H1 (cell line): ENCODE results near the gene LRRC56. TPM values are rescaled to one million over a fixed set of nuclear protein-coding genes. Genes with fewer than 3 reads are reported as not detected.

ENCODE experiments used
- EP300 ChIP-seq, 2 experiments: IDR thresholded peaks; 1 replicate in 1 of 2; 2 replicates in 1 of 2; pipeline ENCODE4 v1.6.1; 2011 to 2012; ENCODE audit warnings: low read depth in 2 of 2, low read length in 2 of 2, mild to moderate bottlenecking in 2 of 2, borderline replicate concordance in 1 of 2, inconsistent platforms in 1 of 2, moderate library complexity in 1 of 2
- GABPA ChIP-seq: IDR thresholded peaks from 2 replicates; pipeline ENCODE4 v1.6.1; 2011; ENCODE audit warnings: mild to moderate bottlenecking, low read length, moderate library complexity, borderline replicate concordance; ENCODE audit not compliant: insufficient read depth
- NRF1 ChIP-seq: IDR thresholded peaks from 2 replicates; pipeline ENCODE4 v1.6.1; 2011; ENCODE audit warnings: mild to moderate bottlenecking, low read depth, low read length, improper control_type of control experiment
- POLR2AphosphoS5 ChIP-seq: IDR thresholded peaks from 2 replicates; pipeline ENCODE4 v1.6.1; 2011; ENCODE audit warnings: low read depth, low read length
- SIN3A ChIP-seq, 2 experiments: IDR thresholded peaks in 1 of 2; conservative IDR thresholded peaks in 1 of 2; 2 replicates each; pipeline ENCODE4 v1.6.1; 2011 to 2012; ENCODE audit warnings: low read length in 2 of 2, improper control_type of control experiment in 1 of 2, low read depth in 1 of 2, mild to moderate bottlenecking in 1 of 2
- SUZ12 ChIP-seq: fragments of 200-600 bp; sonication (generic); IDR thresholded peaks from 2 replicates; pipeline ENCODE4 v1.6.1; 2012; ENCODE audit warnings: mild to moderate bottlenecking, inconsistent platforms, low read length, moderate library complexity, mixed read lengths
- ZNF274 ChIP-seq: IDR thresholded peaks from 2 replicates; pipeline ENCODE4 v1.7.0; 2012; ENCODE audit warnings: low read length, borderline replicate concordance; ENCODE audit errors: extremely low read depth
- polyA plus RNA-seq, 7 experiments: library from polyadenylated mRNA; depleted of rRNA in 3 of 7; stranded (reverse) in 5 of 7; unstranded in 2 of 7; fragments of >200 nt in 5 of 7; fragments of 200-250 nt in 2 of 7; gene quantifications; 1 replicate in 5 of 7; 2 replicates in 1 of 7; 4 replicates in 1 of 7; pipeline versions ENCODE4 v1.2.1 to v1.2.3, GENCODE V29; 2011 to 2013; ENCODE audit warnings: missing spikeins in 2 of 7, mixed read lengths in 2 of 7
- total RNA-seq: library from RNA; stranded (reverse); fragmentation: NEBNext Ultra II Directional; extraction: Animal tissue kit (Norgen Biotek cat#: 25700); gene quantifications from 2 replicates; pipeline ENCODE4 v1.2.1, GENCODE V29; 2021

The LRRC56 gene
- total and polyA plus RNA-seq, 2 of the 8 experiments (the other 6 are each of a cell fraction or from before 2014, with no cell fraction given), result 0.94 to 1.9 TPM

- no peak for TF ChIP-seq EP300 (IDR thresholded peaks at IDR 0.05; ENCODE audit: borderline replicate concordance in 1 of 2, low read depth in 2 of 2, low read length in 2 of 2)
- no peak for TF ChIP-seq NRF1
- TF ChIP-seq SIN3A (conservative IDR thresholded peaks at IDR 0.05 in 1 of 2, IDR thresholded peaks at IDR 0.05 in 1 of 2; ENCODE audit: low read depth in 1 of 2, low read length in 2 of 2), result no peak
- no peak for TF ChIP-seq ZNF274
- no peak for TF ChIP-seq POLR2AphosphoS5
- no peak for TF ChIP-seq GABPA
- TF ChIP-seq SUZ12, result no peak
Measured at GRCh38 chr11:562046-562645, 24.8 kb downstream of the LRRC56 start (continued).
